Suppressor macrophage treated with lipopolysaccharide for 1 hour (primary cell): ENCODE results near the gene MIA.
"Not testable (repeated sequence)": the region's sequence is repeated elsewhere in the genome, so short reads cannot be mapped to it uniquely, and the experiment has no call there.

Experiments
- DNase-seq, 3 donors: peaks; one replicate each; pipeline ENCODE4 v3.0.0-alpha.2; 2020 to 2022

MIA gene

GRCh38 chr19:40750874-40751537, 24.3 kb upstream of the MIA start, which contains the start of gene SNRPA:
TSS of gene SNRPA (plus strand) at chr19:40751203. CDS start at chr19:40751409, 206 bp downstream.
- peak; percentile 99 for DNase-seq

GRCh38 chr19:40752257-40752781, 23.0 kb upstream of the MIA start:
- peak in 2 of 3 donors; percentile 25 to 30 for DNase-seq

- peak; percentile 82 to 85 (median 83) for DNase-seq
These were observed 20.6 kb upstream of the MIA start for GRCh38 chr19:40754611-40755247.

GRCh38 chr19:40755248-40755624, 20.1 kb upstream of the MIA start:
- DNase-seq = peak in 2 of 3 donors; percentile 20 to 27

GRCh38 chr19:40755791-40756190, 19.5 kb upstream of the MIA start:
- no peak for DNase-seq

- no peak for DNase-seq
These were observed 18.7 kb upstream of the MIA start for GRCh38 chr19:40756502-40757110.

- DNase-seq = no peak
These were observed 16.8 kb upstream of the MIA start for GRCh38 chr19:40758491-40758890.

- no peak for DNase-seq
These were observed 16.0 kb upstream of the MIA start for GRCh38 chr19:40759352-40759751.

- no peak for DNase-seq
These were observed 12.4 kb upstream of the MIA start for GRCh38 chr19:40762754-40763470.

GRCh38 chr19:40763526-40763925, 11.8 kb upstream of the MIA start:
- no peak for DNase-seq

GRCh38 chr19:40763963-40764362, 11.4 kb upstream of the MIA start:
- no peak for DNase-seq

- DNase-seq = not testable (repeated sequence)
These were observed 8.9 kb upstream of the MIA start for GRCh38 chr19:40766385-40766784.

- DNase-seq = peak in 1 of 3 donors; percentile 52
These were observed 6.5 kb upstream of the MIA start for GRCh38 chr19:40768869-40769268.

GRCh38 chr19:40771101-40771862, 4.0 kb upstream of the MIA start:
- peak in 1 of 3 donors; percentile 23 for DNase-seq

- no peak for DNase-seq
These were observed 306 bp downstream of the MIA start for GRCh38 chr19:40775632-40776022.

- DNase-seq = no peak
These were observed 1.0 kb downstream of the MIA start for GRCh38 chr19:40776364-40776763.

GRCh38 chr19:40776932-40777644, 1.8 kb downstream of the MIA start:
- DNase-seq = peak; percentile 93 to 97 (median 95)

GRCh38 chr19:40777645-40777936, 2.3 kb downstream of the MIA start:
- DNase-seq = no peak

GRCh38 chr19:40777937-40778705, 2.8 kb downstream of the MIA start, which contains the start of gene RAB4B:
TSS of gene RAB4B (plus strand) at chr19:40778247. CDS start at chr19:40778376, 129 bp downstream.
- DNase-seq = peak; percentile 100

GRCh38 chr19:40778706-40779284, 3.5 kb downstream of the MIA start:
- peak; percentile 62 to 73 (median 64) for DNase-seq

GRCh38 chr19:40780582-40780981, 5.3 kb downstream of the MIA start:
- no peak for DNase-seq
